BE2C (cell line): ENCODE data around the gene ADAMTS1.

Source experiments
- DNase-seq: peaks from one replicate; pipeline ENCODE4 v3.0.0-alpha.2; 2020
- H3K27me3 ChIP-seq: fragments of 250-450 bp; sonication (Bioruptor Pico); 2 replicates; pipeline ENCODE4 v1.5.1; 2020; ENCODE audit warnings: mild to moderate bottlenecking
- H3K36me3 ChIP-seq: fragments of 250-450 bp; sonication (Bioruptor Pico); 2 replicates; pipeline ENCODE4 v1.5.1; 2020; ENCODE audit warnings: mild to moderate bottlenecking
- H3K4me1 ChIP-seq: fragments of 250-450 bp; sonication (Bioruptor Pico); 2 replicates; pipeline ENCODE4 v1.5.1; 2020
- H3K4me3 ChIP-seq: 2 replicates; pipeline ENCODE4 v1.5.1; 2011; ENCODE audit warnings: low read depth, low read length
- H3K9me3 ChIP-seq: fragments of 250-450 bp; sonication (Bioruptor Pico); 2 replicates; pipeline ENCODE4 v1.5.1; 2020
- TF ChIP-seq, protein P1 (sequence below): IDR thresholded peaks from 2 replicates; pipeline ENCODE4 v1.5.1; 2012; ENCODE audit warnings: mild to moderate bottlenecking, low read depth, low read length

The ADAMTS1 gene

DNA sequence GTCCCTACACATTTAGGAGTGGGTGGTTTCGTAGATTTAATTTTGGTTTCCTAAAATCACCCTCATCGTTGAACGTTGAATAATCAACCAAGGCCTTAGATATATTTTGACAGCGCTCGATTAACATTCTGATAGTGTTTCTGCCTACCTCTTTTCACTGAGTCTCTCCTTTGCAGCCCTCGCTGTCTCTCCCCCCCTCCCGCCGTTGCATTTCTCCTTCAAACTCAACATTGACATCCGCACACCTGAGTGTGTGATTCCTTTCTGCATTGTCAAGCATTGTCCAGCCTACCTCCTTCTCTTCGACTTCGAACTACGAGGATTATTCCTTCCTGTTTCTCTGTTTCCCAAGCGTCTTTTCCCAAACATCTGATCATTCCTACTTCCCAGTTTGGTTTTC, 1.8 kb upstream of the ADAMTS1 start:
- Histone ChIP-seq H3K4me3 (peak overlapping the region; percentile 95), H3K36me3 (peaks cover 7% of the 10 kb centered on the region), H3K27me3 (no peaks in the 10 kb centered on the region), H3K4me1 (no peaks in the 10 kb centered on the region; the same call in 1 of the 2 replicates), H3K9me3 (no peaks in the 10 kb centered on the region)
- TF ChIP-seq, protein P1, sequence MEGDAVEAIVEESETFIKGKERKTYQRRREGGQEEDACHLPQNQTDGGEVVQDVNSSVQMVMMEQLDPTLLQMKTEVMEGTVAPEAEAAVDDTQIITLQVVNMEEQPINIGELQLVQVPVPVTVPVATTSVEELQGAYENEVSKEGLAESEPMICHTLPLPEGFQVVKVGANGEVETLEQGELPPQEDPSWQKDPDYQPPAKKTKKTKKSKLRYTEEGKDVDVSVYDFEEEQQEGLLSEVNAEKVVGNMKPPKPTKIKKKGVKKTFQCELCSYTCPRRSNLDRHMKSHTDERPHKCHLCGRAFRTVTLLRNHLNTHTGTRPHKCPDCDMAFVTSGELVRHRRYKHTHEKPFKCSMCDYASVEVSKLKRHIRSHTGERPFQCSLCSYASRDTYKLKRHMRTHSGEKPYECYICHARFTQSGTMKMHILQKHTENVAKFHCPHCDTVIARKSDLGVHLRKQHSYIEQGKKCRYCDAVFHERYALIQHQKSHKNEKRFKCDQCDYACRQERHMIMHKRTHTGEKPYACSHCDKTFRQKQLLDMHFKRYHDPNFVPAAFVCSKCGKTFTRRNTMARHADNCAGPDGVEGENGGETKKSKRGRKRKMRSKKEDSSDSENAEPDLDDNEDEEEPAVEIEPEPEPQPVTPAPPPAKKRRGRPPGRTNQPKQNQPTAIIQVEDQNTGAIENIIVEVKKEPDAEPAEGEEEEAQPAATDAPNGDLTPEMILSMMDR, result no peak
- DNase-seq, result no peak

DNA sequence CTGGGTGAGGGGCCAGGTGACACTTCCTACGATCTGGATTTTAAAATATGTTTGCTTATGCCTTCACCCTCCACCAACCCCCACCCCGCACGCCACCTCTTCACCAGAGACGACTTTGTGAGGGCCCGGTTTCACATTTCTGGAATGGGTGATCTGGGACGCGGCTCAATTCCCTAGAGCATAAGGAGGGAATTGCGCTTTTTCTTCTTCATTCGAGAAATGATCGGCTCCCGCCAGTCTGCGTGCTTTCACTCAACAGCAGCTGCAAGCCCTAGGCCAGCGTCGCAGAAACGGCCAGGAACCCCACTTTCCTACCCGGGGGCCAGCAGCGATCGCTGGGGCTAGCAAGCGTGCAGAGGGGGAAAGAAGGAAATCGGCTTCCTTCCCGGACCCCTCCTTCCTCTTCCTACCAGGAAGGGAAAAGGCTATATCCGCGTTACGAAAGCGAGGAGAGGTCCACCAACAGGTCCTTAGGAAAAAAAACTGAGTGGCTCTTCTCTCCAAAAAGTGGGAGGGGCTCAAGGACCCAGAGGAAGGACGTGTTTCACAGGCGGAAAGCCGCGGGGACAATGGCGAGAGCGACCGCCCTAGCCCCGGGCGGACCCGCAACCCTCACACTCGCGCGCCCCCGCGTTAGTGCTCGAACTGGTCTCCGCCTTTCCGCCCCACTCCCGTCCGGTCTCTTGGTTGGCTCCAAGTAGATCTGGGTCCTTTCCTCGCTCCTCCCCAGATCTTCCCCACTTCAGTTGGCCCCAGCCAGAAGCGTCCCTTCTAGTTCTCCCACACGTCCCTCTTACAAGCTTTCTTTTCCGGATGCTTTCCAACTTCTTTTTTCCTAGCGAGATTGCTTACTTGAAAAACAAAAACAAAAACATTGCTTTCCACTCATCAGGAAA, 1.1 kb upstream of the ADAMTS1 start:
- DNase-seq, result peak; percentile 76
- TF ChIP-seq, protein P1, result no peak
- H3K27me3 ChIP-seq, result no peaks in the 10 kb centered on the region
- H3K4me1 ChIP-seq, result no peaks in the 10 kb centered on the region
- peak overlapping the region; percentile 95 for H3K4me3 ChIP-seq
- no peaks in the 10 kb centered on the region for H3K9me3 ChIP-seq
- peaks cover 14% of the 10 kb centered on the region for H3K36me3 ChIP-seq

DNA sequence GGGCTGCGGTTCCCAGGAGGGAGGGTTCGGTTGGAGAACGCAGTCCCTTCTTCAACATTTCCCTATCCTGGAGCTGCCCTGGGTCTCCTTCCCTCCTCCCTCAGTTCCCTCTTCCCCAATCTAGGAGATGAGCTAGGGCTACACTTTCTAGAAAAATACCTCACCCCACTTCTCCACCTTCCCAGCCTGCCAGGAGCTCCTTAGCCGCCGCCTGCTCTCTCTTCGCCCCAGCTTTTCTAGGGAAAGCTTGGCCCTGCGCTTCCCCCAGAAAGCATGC, 488 bp upstream of the ADAMTS1 start:
- 0 out of 2 replicates have a peak, but pooled peaks cover 2% of the 10 kb centered on the region for H3K4me1 ChIP-seq
- no peaks in the 10 kb centered on the region for H3K27me3 ChIP-seq
- H3K36me3 ChIP-seq, result peaks cover 20% of the 10 kb centered on the region
- peak overlapping the region; percentile 95 for H3K4me3 ChIP-seq
- no peak for DNase-seq
- H3K9me3 ChIP-seq, result no peaks in the 10 kb centered on the region
- TF ChIP-seq, protein P1, result no peak

DNA sequence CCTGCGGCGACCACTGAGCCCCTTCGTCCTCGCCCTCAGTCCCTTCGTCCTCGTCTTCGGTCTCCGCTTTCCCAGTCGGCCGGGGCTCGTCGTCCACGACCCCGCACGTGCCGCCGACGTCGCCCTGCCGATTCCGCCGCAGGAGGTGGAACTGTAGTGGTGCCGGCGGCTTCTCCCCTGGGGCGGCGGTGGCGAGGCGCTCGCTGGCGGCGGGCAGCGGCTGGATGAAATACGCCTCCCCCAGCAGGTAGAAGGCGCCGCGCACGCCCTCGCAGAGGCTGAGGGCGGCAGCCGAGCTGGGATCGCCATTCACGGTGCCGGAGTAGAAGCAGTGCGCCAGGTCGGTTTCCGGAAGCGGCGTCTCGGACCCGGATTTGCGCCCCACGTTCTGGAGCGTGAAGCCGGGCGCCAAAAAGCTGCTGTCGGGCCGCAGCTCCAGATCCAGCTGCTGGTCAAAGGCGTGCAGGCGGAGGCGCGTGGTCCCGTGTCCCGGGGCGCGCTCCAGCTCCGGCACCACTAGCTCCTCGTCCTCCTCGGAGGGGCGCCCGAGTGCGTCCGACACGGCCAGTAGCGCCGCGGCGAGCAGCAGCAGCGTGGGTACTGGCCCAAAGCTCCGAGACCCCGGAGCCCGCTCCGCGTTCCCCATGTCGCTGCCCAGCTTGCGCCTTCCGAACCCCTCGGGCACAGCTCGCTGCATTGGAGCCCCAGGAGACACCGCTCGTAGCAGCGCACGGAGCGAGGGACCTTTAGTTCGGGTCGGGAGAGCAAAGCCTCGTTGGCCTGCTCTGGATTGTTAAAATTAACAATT, 747 bp downstream of the ADAMTS1 start:
- TF ChIP-seq, protein P1, result no peak
- DNase-seq, result peak; percentile 70
- Histone ChIP-seq H3K9me3 (no peaks in the 10 kb centered on the region), H3K4me3 (peak overlapping the region; percentile 95), H3K4me1 (0 out of 2 replicates have a peak, but pooled peaks cover 2% of the 10 kb centered on the region), H3K27me3 (no peaks in the 10 kb centered on the region), H3K36me3 (peaks cover 32% of the 10 kb centered on the region)

DNA sequence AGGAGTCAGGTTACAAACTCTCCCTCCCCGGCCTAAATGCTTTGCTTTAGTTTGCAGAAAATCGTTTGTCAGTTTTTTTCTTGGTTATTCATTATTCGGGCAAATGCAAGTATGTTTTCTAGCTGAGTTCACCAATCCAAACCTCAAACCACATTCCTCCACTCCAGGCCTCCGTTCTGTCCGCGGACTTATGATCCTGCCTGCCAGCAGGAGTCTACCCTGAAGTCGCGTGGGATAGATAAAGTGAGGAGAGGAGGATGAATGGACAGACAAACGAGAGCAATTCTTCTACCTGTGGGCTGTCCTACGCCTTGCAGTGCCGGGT, 1.3 kb downstream of the ADAMTS1 start:
- TF ChIP-seq, protein P1, result no peak; the same call in 1 of the 2 replicates
- Histone ChIP-seq H3K4me1 (0 out of 2 replicates have a peak, but pooled peaks cover 2% of the 10 kb centered on the region), H3K27me3 (no peaks in the 10 kb centered on the region), H3K9me3 (no peaks in the 10 kb centered on the region), H3K4me3 (peak overlapping the region; percentile 95), H3K36me3 (peaks cover 38% of the 10 kb centered on the region)
- DNase-seq, result no peak
